Lower leg skin (tissue), 3 donors: ENCODE measurements around the gene SELENOV.

Experiments
- CTCF ChIP-seq, 3 donors: fragments of 450-650 bp; IDR thresholded peaks; one replicate each; pipeline ENCODE4 v1.5.1; 2016; ENCODE audit warnings: antibody characterized with exemption in 3 of 3, mild to moderate bottlenecking in 3 of 3, moderate library complexity in 2 of 3
- POLR2A ChIP-seq, 2 donors: fragments of 450-650 bp; IDR thresholded peaks; one replicate each; pipeline ENCODE4 v1.6.1; 2016 to 2017; ENCODE audit warnings: antibody characterized with exemption in 2 of 2, mild to moderate bottlenecking in 1 of 2, moderate library complexity in 1 of 2

GRCh38 chr19:39506598-39506943, 8.4 kb upstream of the SELENOV start:
- TF ChIP-seq CTCF (IDR thresholded peaks at IDR 0.05): no peak
- no peak for TF ChIP-seq POLR2A (IDR thresholded peaks at IDR 0.05)
